ENCODE data around the gene CHAT. TPM values are rescaled to one million over a fixed set of nuclear protein-coding genes. Genes with fewer than 3 reads are reported as not detected.

CHAT gene
- total and polyA plus RNA-seq, 2 donors (not counting 3 experiments of a cell fraction or from before 2014, with no cell fraction given): not detected

- Histone ChIP-seq H3K4me1 (ENCODE audit: control insufficient read depth, extremely low read depth, insufficient read depth, low read length) (no peaks in the 10 kb centered on the region), H3K79me2 (ENCODE audit: control insufficient read depth, insufficient read depth, low read length) (no peaks in the 10 kb centered on the region), H3K4me2 (ENCODE audit: insufficient read depth, low read length) (no peak overlapping the region), H3K27ac (ENCODE audit: insufficient read depth, low read depth, low read length) (no peak overlapping the region), H3K27me3 (ENCODE audit: control insufficient read depth in 2 of 2, insufficient read depth in 2 of 2, low read length in 2 of 2) (peaks cover 0 to 2% of the 10 kb centered on the region in 2 experiments), H4K20me1 (replicated peaks; ENCODE audit: control insufficient read depth, extremely low read depth, insufficient read depth, low read length) (no peaks in the 10 kb centered on the region), H3K9me3 (replicated peaks; ENCODE audit: control insufficient read depth, insufficient read depth, low read length) (no peaks in the 10 kb centered on the region), H3K9ac (replicated peaks; ENCODE audit: extremely low read depth, insufficient read depth, low read length) (no peak overlapping the region), H3K4me3 (replicated peaks in 1 of 3; ENCODE audit: insufficient read depth in 1 of 3, low read depth in 1 of 3, low read length in 3 of 3) (no peak overlapping the region), H2AFZ (ENCODE audit: low read depth, low read length) (no peak overlapping the region), H3K36me3 (ENCODE audit: control insufficient read depth in 2 of 2, extremely low read depth in 1 of 2, insufficient read depth in 2 of 2, low read length in 2 of 2) (no peaks in the 10 kb centered on the region), H3K9me1 (replicated peaks; ENCODE audit: control insufficient read depth, extremely low read depth, insufficient read depth, low read length) (no peaks in the 10 kb centered on the region)
- TF ChIP-seq GATA2 (IDR thresholded peaks at IDR 0.05; ENCODE audit: insufficient read depth, insufficient read length, low read depth, low read length) (no peak), FOS (IDR thresholded peaks at IDR 0.05; ENCODE audit: borderline replicate concordance, insufficient read depth, low read length) (no peak), EZH2 (IDR thresholded peaks at IDR 0.05; ENCODE audit: borderline replicate concordance, low read depth, low read length, severe bottlenecking) (no peak), MAX (IDR thresholded peaks at IDR 0.05; ENCODE audit: insufficient read depth, insufficient read length) (no peak), MYC (IDR thresholded peaks at IDR 0.05; ENCODE audit: low read depth, low read length) (no peak), POLR2A (IDR thresholded peaks at IDR 0.05; ENCODE audit: low read depth, low read length) (no peak), JUN (IDR thresholded peaks at IDR 0.05; ENCODE audit: borderline replicate concordance, insufficient read depth, insufficient read length, low read depth) (no peak), POLR2AphosphoS5 (IDR thresholded peaks at IDR 0.05; ENCODE audit: insufficient read depth, low read depth, low read length) (no peak)
- TF ChIP-seq, protein P1, sequence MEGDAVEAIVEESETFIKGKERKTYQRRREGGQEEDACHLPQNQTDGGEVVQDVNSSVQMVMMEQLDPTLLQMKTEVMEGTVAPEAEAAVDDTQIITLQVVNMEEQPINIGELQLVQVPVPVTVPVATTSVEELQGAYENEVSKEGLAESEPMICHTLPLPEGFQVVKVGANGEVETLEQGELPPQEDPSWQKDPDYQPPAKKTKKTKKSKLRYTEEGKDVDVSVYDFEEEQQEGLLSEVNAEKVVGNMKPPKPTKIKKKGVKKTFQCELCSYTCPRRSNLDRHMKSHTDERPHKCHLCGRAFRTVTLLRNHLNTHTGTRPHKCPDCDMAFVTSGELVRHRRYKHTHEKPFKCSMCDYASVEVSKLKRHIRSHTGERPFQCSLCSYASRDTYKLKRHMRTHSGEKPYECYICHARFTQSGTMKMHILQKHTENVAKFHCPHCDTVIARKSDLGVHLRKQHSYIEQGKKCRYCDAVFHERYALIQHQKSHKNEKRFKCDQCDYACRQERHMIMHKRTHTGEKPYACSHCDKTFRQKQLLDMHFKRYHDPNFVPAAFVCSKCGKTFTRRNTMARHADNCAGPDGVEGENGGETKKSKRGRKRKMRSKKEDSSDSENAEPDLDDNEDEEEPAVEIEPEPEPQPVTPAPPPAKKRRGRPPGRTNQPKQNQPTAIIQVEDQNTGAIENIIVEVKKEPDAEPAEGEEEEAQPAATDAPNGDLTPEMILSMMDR (IDR thresholded peaks at IDR 0.05; ENCODE audit: extremely low read depth in 1 of 2, insufficient read depth in 1 of 2, low read depth in 1 of 2, low read length in 2 of 2): no peak
- POLR2A ChIA-PET: no interaction called here
- intact Hi-C loops (cut with micrococcal nuclease) (no loop called here), dilution Hi-C loops (cut with MboI; ENCODE audit: extremely low pct_ligation_motif_present, low sequenced_read_pairs) (no loop called here)
- DNase-seq (ENCODE audit: low read depth, low spot score): no peak
- no TSS peak for BruUV-seq (replicated peaks)
- CTCF ChIA-PET: no interaction called here
- FAIRE-seq: no peak
Measured at GRCh38 chr10:49647985-49648795, 34.4 kb downstream of the CHAT start.
